Activated CD8-positive, alpha-beta T cell treated with anti-CD3 and anti-CD28 coated beads for 36 hours (primary cell): Measurements from ENCODE around the gene MTHFD2. TPM values are rescaled to one million over a fixed set of nuclear protein-coding genes. Genes with fewer than 3 reads are reported as not detected.

Experiments used
- ATAC-seq: fragments of 200-7000 bp; cut with Tn5 transposase; one replicate; pipeline ENCODE4 v1.10.0; 2021; ENCODE audit warnings: mild to moderate bottlenecking, moderate library complexity
- CTCF ChIA-PET: fragments of 350-600 bp; sonication (Branson Sonifier 250); formaldehyde crosslinking; loops from one replicate; lab custom pipeline; 2021; ENCODE audit warnings: antibody characterized with exemption; lab: Charles Lee
- POLR2A ChIA-PET: fragments of 350-600 bp; sonication (Branson Sonifier 250); formaldehyde crosslinking; loops from one replicate; lab custom pipeline; 2021; ENCODE audit warnings: antibody characterized with exemption; lab: Charles Lee
- DNase-seq: peaks from one replicate; pipeline ENCODE4 v3.0.0-alpha.2; 2020
- H3K27ac Mint-ChIP-seq: one replicate; pipeline ENCODE4 v1.8.0; 2021; ENCODE audit warnings: mild to moderate bottlenecking, mixed read lengths
- H3K27me3 Mint-ChIP-seq: one replicate; pipeline ENCODE4 v1.8.0; 2021; ENCODE audit warnings: mixed read lengths
- H3K36me3 Mint-ChIP-seq: one replicate; pipeline ENCODE4 v1.8.0; 2021; ENCODE audit warnings: low read depth, mixed read lengths
- H3K4me1 Mint-ChIP-seq: one replicate; pipeline ENCODE4 v1.8.0; 2021; ENCODE audit warnings: low read depth, mixed read lengths
- H3K4me3 Mint-ChIP-seq: one replicate; pipeline ENCODE4 v1.8.0; 2021; ENCODE audit warnings: mild to moderate bottlenecking, moderate library complexity, mixed read lengths
- H3K9me3 Mint-ChIP-seq: one replicate; pipeline ENCODE4 v1.8.0; 2021; ENCODE audit warnings: mixed read lengths
- intact Hi-C: fragments of 100-400 bp; cut with micrococcal nuclease; formaldehyde crosslinking; loops from one replicate; pipeline ENCODE4 v1.10.0; 2022
- total RNA-seq, 2 experiments: library from RNA; stranded (reverse); gene quantifications; one replicate each; pipeline ENCODE4 v1.2.3, GENCODE V29; 2021
- TF ChIP-seq, protein P1 (sequence below): fragments of 200-600 bp; IDR thresholded peaks from one replicate; pipeline ENCODE4 v1.8.0; 2022; ENCODE audit warnings: antibody characterized with exemption, mild to moderate bottlenecking

Gene MTHFD2
- total RNA-seq, 2 experiments from 2014 or later = 348 to 361 TPM

DNA sequence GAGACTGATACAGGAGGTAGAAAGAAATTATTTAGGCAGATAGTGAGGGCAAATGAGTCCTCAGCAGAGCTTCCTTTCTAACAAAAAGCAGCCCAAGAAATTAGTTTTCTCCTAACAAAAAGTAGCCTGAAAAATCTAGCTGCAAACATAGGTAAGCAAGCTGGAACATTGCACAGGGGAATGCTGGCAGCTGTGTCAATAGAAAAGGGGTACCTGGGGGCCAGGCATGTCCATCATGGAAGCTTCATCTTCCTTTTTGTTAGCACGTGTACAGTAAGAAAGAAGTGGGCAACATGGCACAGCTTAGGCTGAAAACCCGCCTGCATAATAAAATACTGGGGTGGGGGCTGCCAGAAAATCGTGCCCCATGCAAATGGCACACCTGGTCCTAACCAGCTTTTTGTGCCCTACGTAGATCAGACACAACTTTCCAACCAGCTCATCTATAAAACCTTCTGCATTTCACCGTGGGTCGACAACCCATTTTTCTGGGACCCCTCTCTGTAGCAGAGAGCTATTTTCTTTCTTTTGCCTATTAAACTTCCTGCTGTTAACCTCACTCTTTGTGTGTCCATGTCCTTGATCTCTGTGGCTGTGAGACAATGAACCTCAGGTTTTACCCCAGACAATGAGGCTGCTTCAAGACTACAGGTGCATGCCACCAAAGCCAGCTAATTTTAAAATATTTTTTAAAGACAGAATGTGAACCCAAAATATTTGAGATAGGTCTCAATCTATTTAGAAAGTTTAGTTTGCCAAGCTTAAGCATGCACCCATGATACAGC lies 6.6 kb upstream of the MTHFD2 start:
- no peaks in the 10 kb centered on the region for H3K9me3 Mint-ChIP-seq
- DNase-seq (no peak), ATAC-seq (no peak)
- POLR2A ChIA-PET = interaction anchor here (0.6 to 1.4 kb wide), 3 partner anchors 14 to 45 kb away, joined by 3 to 9 read pairs (median 4); partner anchors contain the start of gene MOB1A
- H3K4me1 Mint-ChIP-seq = no peaks in the 10 kb centered on the region
- TF ChIP-seq, protein P1, sequence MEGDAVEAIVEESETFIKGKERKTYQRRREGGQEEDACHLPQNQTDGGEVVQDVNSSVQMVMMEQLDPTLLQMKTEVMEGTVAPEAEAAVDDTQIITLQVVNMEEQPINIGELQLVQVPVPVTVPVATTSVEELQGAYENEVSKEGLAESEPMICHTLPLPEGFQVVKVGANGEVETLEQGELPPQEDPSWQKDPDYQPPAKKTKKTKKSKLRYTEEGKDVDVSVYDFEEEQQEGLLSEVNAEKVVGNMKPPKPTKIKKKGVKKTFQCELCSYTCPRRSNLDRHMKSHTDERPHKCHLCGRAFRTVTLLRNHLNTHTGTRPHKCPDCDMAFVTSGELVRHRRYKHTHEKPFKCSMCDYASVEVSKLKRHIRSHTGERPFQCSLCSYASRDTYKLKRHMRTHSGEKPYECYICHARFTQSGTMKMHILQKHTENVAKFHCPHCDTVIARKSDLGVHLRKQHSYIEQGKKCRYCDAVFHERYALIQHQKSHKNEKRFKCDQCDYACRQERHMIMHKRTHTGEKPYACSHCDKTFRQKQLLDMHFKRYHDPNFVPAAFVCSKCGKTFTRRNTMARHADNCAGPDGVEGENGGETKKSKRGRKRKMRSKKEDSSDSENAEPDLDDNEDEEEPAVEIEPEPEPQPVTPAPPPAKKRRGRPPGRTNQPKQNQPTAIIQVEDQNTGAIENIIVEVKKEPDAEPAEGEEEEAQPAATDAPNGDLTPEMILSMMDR = no peak
- H3K4me3 Mint-ChIP-seq = no peak overlapping the region
- intact Hi-C loops = no loop called here
- CTCF ChIA-PET = interaction anchor here (1.1 to 2.1 kb wide), 3 partner anchors 8 to 13 kb away, joined by 3 to 12 read pairs (median 3); partner anchors contain the start of gene MOB1A
- H3K36me3 Mint-ChIP-seq = no peaks in the 10 kb centered on the region
- H3K27me3 Mint-ChIP-seq = peaks cover 6% of the 10 kb centered on the region
- no peak overlapping the region for H3K27ac Mint-ChIP-seq

DNA sequence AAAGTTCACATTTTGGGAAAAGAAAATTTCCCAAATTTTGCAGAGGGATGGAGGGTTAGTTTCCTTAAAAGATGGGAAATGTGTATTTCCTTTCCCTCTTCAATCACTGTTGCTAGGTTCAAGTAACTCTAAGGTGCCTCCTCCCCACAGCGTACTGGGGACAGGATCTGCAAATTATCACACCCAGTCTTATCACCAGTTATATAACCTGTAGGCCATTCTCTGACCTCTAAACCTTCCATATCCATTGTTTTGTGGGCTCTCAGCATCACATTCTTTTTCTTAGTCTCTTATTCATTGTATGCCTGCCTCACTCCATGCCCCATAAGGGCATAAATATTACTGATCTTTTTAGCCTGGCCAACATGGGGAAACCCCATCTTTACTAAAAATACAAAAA lies 3.6 kb upstream of the MTHFD2 start:
- CTCF ChIA-PET = no interaction called here
- Mint-ChIP-seq H3K4me3 (no peak overlapping the region), H3K4me1 (peaks cover 10% of the 10 kb centered on the region), H3K9me3 (no peaks in the 10 kb centered on the region), H3K27me3 (peaks cover 4% of the 10 kb centered on the region), H3K27ac (no peak overlapping the region), H3K36me3 (peaks cover 10% of the 10 kb centered on the region)
- DNase-seq (no peak), ATAC-seq (no peak)
- POLR2A ChIA-PET = no interaction called here
- TF ChIP-seq, protein P1 = no peak
- intact Hi-C loops = no loop called here

DNA sequence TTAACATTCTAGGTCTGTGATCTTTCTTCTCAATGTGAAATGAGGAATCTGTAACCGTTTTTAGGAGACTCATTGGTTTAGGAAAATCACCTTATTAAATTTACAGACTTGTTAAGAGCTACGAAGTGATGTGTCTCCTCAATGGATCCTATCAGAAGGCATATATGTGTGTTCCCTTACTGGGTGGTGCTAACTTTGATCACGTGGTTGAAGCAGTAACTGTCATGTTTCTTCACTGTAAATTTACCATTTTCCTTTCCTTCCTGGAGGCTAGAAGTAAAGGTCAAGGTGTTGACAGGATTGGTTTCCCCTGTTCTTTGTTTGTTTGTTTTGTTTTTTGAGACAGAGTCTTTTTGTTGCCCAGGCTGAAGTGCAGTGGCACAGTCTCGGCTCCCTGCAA lies 1.4 kb upstream of the MTHFD2 start:
- Mint-ChIP-seq H3K4me1 (peaks cover 27% of the 10 kb centered on the region), H3K27me3 (peaks cover 2% of the 10 kb centered on the region), H3K4me3 (no peak overlapping the region), H3K9me3 (no peaks in the 10 kb centered on the region), H3K36me3 (peaks cover 31% of the 10 kb centered on the region), H3K27ac (peak overlapping the region; percentile 63)
- intact Hi-C loops = no loop called here
- TF ChIP-seq, protein P1 = no peak
- DNase-seq = no peak
- no peak for ATAC-seq
- CTCF ChIA-PET = interaction anchor here (0.9 to 6.8 kb wide), 2 partner anchors 17 to 53 kb away, joined by 3 to 67 read pairs; partner anchors contain the start of gene MOB1A
- POLR2A ChIA-PET = interaction anchor here (1.8 to 6.2 kb wide), 3 partner anchors 10 to 50 kb away, joined by 4 to 160 read pairs (median 35); partner anchors contain the start of genes BOLA3 and MOB1A

DNA sequence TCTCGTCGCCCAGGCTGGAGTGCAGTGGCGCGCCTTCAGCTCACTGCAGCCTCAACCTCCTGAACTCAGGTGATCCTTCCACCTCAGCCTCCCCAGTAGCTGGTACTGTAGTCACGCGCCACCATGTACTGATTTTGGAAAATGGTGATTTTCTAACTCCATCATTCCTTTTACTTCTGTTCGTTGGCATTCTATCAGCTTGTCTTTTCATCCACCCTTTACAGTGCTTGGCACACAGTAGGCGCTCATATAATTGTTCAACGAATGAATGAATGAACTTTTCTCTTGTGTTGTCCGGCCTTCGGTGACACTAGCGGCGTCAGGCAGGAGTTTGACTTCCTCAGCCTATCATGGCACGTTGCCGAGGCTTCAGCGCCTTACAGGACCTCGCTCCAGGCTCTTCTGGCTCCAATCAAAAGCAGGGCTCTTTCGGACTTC lies 373 bp upstream of the MTHFD2 start:
- ChIA-PET CTCF (interaction anchor here (1.5 to 6.8 kb wide), 4 partner anchors 14 to 369 kb away, joined by 3 to 67 read pairs (median 6); partner anchors contain the start of genes MOB1A and STAMBP), POLR2A (interaction anchor here (0.6 to 6.2 kb wide), 24 partner anchors 9 to 420 kb away, joined by 3 to 160 read pairs (median 4); partner anchors contain the start of genes BOLA3, CCDC142, DUSP11 and MOB1A)
- Mint-ChIP-seq H3K27me3 (peaks cover 2% of the 10 kb centered on the region), H3K4me1 (peaks cover 31% of the 10 kb centered on the region), H3K9me3 (no peaks in the 10 kb centered on the region), H3K36me3 (peaks cover 38% of the 10 kb centered on the region), H3K27ac (peak overlapping the region; percentile 98), H3K4me3 (peak overlapping the region; percentile 87)
- TF ChIP-seq, protein P1 = no peak
- DNase-seq (no peak), ATAC-seq (no peak)
- intact Hi-C loops = no loop called here
